ENCODE results near the gene SMG6.
"Not testable (repeated sequence)": the region's sequence is repeated elsewhere in the genome, so short reads cannot be mapped to it uniquely, and the experiment has no call there.

The SMG6 gene

DNA sequence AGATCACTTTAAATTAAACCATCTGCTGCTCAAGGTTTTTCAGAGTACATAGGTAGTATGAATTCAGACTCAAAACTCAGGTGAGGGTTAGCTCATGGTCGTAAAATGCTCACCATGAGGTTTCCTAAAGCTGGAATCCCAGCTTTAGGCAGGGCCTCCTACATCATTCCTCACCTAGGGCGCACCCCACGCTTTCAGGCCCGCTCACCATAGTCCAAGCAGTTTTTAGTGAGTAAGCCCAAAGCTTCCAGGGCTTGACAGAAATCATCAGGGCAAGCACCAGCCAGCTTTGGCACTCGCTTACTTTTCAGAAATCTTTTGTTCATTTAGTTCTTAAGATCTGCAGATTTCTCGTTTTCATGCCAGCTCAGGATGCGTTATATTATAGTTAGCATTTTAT lies 158.9 kb downstream of the SMG6 start:
- DNase-seq (ENCODE audit: low read depth in 2 of 2), result no peak

GRCh38 chr17:2143332-2143731 lies 160.3 kb downstream of the SMG6 start:
- no peak for DNase-seq (ENCODE audit: low read depth in 2 of 2)

DNA sequence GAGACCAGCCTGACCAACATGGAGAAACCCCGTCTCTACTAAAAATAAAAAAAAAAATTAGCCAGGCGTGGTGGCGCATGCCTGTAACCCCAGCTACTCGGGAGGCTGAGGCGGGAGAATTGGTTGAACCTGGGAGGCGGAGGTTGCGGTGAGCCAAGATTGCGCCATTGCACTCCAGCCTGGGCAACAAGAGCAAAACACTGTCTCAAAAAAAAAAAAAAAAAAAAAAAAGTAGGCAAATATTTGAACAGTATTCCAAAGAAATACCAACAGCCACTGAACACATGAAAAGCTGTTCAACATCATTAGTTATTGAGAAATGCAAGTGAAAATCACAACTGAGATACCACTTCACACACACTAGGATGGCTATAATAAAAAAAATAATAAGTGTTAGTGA lies 160.9 kb downstream of the SMG6 start:
- not testable (repeated sequence) for DNase-seq (ENCODE audit: low read depth in 2 of 2)

DNA sequence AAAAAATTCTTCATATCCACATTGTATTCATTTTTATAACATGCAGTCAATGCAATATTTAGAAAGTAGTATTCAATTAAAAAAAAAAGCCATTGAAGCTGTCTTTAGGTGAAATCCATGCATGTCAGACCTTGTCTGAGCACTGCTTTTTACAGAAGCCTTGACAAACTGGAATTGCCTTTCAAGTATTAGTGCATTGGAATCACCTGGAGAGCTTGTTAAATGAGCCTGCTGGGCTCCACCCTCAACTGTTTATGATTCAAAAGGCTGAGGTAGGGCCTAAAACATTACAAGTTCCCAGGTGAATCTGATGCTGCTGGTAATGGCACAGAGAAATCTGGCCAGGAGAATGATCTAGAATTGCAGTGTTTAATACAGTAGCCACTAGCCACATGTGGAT lies 162.9 kb downstream of the SMG6 start:
- DNase-seq (ENCODE audit: low read depth in 2 of 2), result no peak

- DNase-seq (ENCODE audit: low read depth in 2 of 2), result no peak
These were observed 164.8 kb downstream of the SMG6 start for GRCh38 chr17:2138761-2139160.

DNA sequence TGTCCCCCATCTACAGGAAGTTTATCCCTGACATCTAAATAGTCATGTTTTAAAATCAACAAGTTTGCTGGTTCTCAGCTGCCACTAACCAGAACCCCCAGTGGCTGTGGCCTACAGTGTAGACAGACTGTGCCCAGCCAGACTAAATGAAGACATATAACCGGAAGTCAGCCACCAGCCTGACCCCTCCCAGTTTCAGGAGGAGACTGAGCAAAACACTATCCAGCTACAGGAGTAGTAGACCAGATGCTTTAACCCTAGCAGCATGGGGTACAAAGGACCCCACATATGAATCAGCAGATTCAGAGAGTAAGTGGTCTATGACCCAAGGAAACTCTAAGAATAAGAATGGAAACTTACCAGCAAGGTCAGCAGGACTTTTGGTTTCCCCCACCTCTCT lies 165.3 kb downstream of the SMG6 start:
- DNase-seq (ENCODE audit: low read depth in 2 of 2), result no peak

DNA sequence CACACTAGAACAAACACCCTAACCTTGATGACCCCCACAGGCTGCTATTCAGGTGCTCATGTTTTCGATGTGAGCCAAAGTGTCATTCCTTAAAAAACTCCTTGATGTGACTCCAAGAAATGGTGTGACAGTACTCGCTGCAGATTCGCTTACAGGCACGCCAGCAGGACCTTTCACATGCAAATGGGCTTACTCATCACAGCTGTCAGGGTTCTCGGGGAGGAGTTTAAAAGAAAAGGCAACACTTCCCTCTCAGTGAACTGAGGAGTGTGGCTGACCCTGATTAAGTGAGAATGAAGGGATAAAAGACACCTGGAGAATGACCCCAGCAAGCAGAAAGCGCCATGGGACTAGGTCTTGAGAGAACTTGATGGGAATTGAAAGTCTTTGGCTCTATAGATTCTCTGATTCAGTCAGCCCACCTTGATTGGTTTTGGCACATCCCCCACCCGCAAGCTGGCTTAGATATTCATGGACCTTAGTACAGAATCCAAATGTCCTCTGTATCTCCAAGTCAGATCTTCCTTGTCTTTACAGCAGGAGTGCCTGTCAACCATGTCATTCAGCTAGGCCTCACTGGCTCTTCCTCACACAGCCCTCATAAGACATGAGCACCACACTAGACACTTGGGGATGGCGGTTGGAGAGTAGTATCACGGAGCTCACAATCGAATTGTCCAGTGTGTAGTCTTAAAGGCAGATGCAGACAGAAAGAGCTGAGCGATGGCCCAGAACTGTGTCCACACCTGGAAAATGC lies 166.1 kb downstream of the SMG6 start:
- no peak for DNase-seq (ENCODE audit: low read depth in 2 of 2)

GRCh38 chr17:2136241-2136640 lies 167.3 kb downstream of the SMG6 start:
- DNase-seq (ENCODE audit: low read depth in 2 of 2), result no peak

DNA sequence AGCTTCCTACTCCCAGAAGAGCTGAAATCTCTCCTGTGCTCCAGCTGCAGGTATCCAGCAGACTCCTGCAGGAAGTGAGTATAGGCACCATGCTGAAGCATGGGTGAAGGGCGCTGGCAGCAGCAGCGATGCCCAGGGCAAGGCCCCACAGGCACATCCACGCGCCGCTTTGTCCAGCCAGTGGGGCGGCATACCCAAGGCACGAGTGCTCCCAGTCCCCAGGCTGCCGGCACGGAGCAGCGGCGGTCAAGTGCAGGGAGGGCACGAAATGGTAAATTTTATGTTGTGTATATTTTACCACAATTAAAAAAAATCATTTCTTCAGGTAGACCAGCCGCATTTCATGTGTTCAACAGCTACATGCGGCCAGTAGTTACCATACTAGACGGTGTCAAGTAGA lies 175.6 kb downstream of the SMG6 start:
- DNase-seq (ENCODE audit: low read depth in 2 of 2), result no peak

- no peak for DNase-seq (ENCODE audit: low read depth in 2 of 2)
These were observed 178.5 kb downstream of the SMG6 start for GRCh38 chr17:2125013-2125535.

DNA sequence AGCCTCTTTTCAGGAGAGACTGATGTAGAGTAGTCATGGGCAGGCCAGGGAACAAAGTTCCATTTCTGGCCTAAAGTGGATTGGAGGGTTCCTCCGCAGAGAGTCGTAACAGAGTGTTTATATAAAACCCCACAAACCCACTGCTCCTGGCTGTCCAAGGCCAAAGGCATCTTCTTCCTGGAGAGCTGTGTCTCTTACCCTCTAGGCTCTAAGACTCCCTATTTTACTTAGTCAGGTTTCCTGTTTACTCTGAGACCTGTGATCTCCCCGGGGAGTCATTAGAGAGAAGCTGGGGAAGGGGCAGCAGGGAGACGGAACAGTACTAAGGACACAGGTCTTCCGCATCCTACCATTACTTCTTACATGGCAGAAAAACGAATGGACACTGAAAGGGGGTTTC lies 179.2 kb downstream of the SMG6 start:
- DNase-seq (ENCODE audit: low read depth in 2 of 2), result no peak

GRCh38 chr17:2123375-2124251 lies 180.0 kb downstream of the SMG6 start:
- no peak for DNase-seq (ENCODE audit: low read depth in 2 of 2)

DNA sequence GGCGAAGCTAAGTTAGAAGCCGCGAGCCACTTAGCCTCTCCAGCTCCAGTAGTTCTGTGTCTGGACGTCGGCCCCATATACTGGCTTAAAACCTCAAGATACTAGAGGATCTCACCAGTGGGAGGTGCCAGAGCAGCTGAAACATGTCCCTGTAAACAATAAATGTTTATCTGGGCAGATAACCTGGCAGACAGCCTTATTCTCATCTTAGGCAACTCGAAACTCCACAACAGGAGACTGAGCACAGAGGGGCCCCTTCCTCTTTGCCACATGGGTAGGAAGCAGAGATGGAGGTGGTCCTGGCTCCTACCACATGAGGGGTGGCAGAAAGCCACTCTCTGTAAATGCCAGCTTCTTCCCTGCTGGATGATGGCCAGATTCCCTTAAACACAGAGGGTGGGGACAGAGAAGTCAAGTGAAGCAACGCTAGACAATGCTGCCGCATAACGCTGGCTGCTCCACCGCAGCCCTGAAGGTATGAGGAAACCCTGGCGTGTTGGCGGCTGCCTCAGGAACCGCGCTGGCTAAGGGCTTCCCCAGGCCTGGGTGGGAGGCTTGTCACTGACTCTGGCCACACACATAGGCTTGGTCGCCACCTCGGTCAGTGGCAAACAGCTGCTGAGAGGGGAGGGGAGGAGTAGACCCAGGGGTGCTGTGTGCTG lies 180.8 kb downstream of the SMG6 start:
- no peak for DNase-seq (ENCODE audit: low read depth in 2 of 2)

DNA sequence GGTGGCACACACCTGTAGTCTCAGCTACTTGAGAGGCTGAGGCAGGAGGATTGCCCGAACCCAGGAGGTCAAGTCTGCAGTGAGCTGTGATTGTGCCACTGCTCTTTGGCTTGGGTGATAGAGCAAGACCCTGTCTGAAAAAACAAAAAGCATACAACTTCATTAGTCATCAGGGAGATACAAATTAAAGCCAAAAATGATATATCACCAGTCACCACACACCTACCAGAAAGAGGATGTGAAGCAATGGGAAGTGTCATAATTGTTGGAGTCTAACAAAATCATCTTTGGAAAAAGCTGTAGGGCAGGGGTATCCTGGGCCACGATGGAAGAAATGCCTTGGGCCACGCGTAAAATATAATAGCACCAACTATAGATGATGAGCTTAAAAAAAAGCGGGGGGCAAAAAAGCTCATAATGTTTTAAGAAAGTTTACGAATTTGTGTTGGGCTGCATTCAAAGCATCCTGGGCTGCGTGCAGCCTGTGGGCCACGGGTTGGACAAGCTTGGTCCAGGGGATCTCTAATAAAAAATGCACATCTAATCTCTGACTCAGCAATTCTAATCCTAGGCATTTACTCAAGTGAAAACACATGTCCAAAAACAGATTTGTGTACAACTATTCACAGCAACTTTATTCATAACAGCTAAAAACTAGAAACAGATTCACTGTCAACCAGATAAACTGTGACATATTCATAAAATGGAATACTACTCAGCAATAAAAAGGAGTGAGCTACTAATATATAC lies 182.8 kb downstream of the SMG6 start:
- no peak for DNase-seq (ENCODE audit: low read depth in 2 of 2)

DNA sequence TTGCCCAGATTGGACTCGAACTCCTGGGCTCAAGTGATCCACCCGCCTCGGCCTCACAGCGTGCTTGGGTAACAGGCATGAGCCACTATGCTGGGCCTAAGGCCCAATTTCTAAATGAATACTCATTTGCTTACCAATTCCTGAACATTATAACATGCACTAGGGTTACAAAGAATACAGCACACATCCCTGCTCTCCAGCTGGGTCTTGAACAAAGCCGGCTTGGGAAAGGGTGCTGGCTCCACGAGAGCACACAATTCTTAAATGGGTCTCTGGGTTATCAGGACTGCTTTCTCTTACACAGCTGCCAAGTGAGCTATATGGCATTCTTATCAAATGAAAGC lies 190.3 kb downstream of the SMG6 start:
- DNase-seq (ENCODE audit: low read depth in 2 of 2), result no peak

DNA sequence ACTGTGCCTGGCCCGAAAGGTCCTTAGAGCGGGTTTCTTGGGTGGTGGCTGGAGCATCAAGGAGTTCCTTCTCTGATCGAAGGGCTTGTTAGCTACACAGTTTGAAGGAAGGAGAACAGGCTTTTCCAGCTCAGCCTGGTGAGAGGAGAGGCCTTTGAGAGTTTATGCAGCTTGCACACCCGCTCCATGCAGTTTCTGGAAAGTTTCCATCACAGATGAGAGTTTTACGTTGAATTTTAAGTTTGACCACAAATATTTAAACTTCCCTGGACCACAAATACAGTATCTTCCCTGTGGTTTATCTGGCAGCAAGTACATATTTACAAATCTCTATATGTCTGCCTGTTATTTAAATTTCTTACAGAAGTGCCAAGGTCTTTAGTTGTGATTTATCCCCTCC lies 191.9 kb downstream of the SMG6 start:
- DNase-seq (ENCODE audit: low read depth in 2 of 2), result no peak

GRCh38 chr17:2110436-2110835 lies 193.1 kb downstream of the SMG6 start:
- DNase-seq (ENCODE audit: low read depth in 2 of 2), result no peak

- no peak for DNase-seq (ENCODE audit: low read depth in 2 of 2)
These were observed 195.4 kb downstream of the SMG6 start for GRCh38 chr17:2108170-2108569.

DNA sequence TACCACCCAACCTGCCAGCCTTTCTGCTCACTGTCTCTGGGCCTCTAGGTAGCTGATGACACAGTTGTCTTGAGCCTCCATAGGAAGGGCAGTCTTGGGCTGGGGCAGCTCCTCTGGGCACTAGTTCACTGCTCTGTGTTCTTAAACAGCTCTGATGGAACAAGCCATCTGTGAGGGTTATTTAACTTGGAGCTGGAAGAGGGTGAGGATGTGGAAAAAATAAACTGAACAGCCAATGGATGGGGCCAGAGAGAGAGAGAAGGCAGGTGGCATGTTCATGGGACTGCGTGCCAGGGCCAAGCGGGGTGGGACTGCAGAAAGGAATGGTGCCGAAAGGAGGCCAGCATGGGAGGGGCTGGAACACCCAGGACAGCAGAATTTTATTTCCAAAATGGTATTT lies 196.1 kb downstream of the SMG6 start:
- no peak for DNase-seq (ENCODE audit: low read depth in 2 of 2)

DNA sequence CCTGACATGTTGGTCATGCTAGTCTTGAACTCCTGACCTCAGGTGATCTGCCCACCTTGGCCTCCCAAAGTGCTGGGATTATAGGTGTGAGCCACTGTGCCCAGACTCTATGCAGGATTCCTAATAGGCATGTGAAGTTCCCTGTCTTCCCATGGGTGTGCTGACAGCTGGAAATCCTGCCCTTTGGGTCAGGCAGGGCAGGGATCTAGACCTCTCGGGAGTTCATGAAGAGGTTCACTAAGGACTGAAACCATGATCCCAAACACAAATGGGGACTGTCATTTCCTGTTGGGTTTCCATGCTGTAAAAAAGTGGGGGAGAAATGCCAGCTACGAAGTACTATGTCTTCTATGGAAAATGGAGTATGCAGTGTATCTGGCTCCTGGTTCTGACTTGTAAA lies 196.5 kb downstream of the SMG6 start:
- no peak for DNase-seq (ENCODE audit: low read depth in 2 of 2)

DNA sequence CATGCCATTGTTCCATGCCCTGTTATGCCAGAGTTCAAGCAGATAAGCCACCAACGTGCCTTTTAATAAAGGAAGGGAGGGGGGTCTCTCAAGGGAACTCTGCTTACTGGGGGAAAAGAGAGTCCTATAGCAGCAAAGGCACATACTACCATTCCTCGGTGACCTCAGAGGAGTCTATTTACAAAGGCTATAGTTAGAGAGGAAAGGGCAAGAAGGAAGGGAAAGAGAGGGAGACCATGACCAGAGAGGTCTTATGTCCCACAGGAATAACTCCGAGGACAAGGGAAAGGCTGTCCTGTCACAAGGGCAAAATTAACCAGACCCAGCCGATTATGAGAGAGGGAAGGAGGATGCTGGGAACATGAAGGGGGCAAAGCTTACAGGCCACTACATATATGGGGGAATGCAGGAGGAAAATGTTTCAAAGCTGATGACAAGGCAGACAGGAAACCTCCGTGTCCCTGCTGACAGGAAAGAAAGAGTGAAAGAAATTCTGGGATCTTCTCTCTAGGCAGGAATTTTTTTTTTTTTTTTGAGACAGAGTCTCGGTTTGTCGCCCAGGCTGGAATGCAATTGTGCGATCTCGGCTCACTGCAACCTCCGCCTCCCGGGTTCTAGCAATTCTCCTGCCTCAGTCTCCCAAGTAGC lies 197.2 kb downstream of the SMG6 start:
- no peak for DNase-seq (ENCODE audit: low read depth in 2 of 2)

Measured in stimulated activated CD4-positive, alpha-beta T cell treated with anti-CD3 and anti-CD28 coated beads, Interleukin-12 subunit alpha, Interleukin-12 subunit beta, amount 100 ng/mL, for 24 hours (primary cell).